Measurements from ENCODE around the gene ROGDI.
A peak's percentile ranks its signal among the peaks of the same experiment; 100 is the strongest.

The ROGDI gene

DNA sequence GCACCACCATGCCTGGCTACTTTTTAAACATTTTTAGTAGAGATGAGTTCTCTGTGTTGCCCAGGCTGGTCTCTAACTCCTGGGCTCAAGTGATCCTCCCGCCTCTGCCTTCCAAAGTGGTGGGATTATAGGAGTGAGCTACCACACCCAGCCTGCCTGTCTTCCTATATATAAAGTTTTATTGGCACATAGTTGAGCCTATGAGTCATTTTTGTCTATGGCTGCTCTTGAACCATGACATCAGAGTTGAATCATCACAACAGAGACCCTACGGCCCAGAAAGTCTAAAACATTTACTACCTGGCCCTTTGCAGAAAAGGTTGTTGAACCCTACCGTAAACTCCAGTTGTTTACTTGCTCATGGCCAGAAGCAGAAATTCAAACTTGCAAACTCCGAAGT lies 22.2 kb downstream of the ROGDI start (continued):
- TF ChIP-seq ZNF654 (tag by site-specific recombination; IDR thresholded peaks at IDR 0.05; ENCODE audit: low read depth) (no peak), KLF10 (tag by site-specific recombination; IDR thresholded peaks at IDR 0.05) (0 out of 2 replicates have a peak, but pooled peaks have one; percentile 46), ZNF707 (tag by site-specific recombination; IDR thresholded peaks at IDR 0.05) (no peak), GLIS1 (tag by site-specific recombination; IDR thresholded peaks at IDR 0.05) (no peak), EGR2 (tag by site-specific recombination; IDR thresholded peaks at IDR 0.05; ENCODE audit: low read depth) (peak; percentile 27; the same call in 1 of the 2 replicates), ZNF76 (tag by site-specific recombination; IDR thresholded peaks at IDR 0.05; ENCODE audit: borderline replicate concordance, low read depth) (0 out of 2 replicates have a peak, but pooled peaks have one; percentile 40), INSM2 (tag by site-specific recombination; IDR thresholded peaks at IDR 0.05) (peak; percentile 29; the same call in 1 of the 2 replicates), ZBTB44 (tag by site-specific recombination; IDR thresholded peaks at IDR 0.05) (no peak), ZFHX2 (tag by site-specific recombination; conservative IDR thresholded peaks at IDR 0.05) (0 out of 2 replicates have a peak, but pooled peaks have one; percentile 17), ZNF169 (tag by site-specific recombination; IDR thresholded peaks at IDR 0.05) (no peak), ZNF391 (tag by site-specific recombination; IDR thresholded peaks at IDR 0.05; ENCODE audit: borderline replicate concordance, low read depth) (no peak), ZNF302 (tag by site-specific recombination; IDR thresholded peaks at IDR 0.05; ENCODE audit: low read depth) (no peak), ZNF280D (tag by site-specific recombination; IDR thresholded peaks at IDR 0.05) (no peak), ZNF140 (tag by site-specific recombination; IDR thresholded peaks at IDR 0.05) (no peak), ZNF558 (tag by site-specific recombination; IDR thresholded peaks at IDR 0.05) (0 out of 2 replicates have a peak, but pooled peaks have one; percentile 53), ZFP41 (tag by site-specific recombination; IDR thresholded peaks at IDR 0.05; ENCODE audit: borderline replicate concordance) (no peak), ZNF23 (tag by site-specific recombination; IDR thresholded peaks at IDR 0.05; ENCODE audit: borderline replicate concordance) (no peak), BCL11B (tag by site-specific recombination; IDR thresholded peaks at IDR 0.05; ENCODE audit: low read depth) (no peak), ZBTB7A (tag by site-specific recombination; IDR thresholded peaks at IDR 0.05; ENCODE audit: low read depth) (no peak), ZNF768 (tag by site-specific recombination; IDR thresholded peaks at IDR 0.05) (no peak), ZNF223 (tag by site-specific recombination; IDR thresholded peaks at IDR 0.05) (no peak), ZNF473 (tag by site-specific recombination; IDR thresholded peaks at IDR 0.05) (no peak)
- TF ChIP-seq, protein P1, sequence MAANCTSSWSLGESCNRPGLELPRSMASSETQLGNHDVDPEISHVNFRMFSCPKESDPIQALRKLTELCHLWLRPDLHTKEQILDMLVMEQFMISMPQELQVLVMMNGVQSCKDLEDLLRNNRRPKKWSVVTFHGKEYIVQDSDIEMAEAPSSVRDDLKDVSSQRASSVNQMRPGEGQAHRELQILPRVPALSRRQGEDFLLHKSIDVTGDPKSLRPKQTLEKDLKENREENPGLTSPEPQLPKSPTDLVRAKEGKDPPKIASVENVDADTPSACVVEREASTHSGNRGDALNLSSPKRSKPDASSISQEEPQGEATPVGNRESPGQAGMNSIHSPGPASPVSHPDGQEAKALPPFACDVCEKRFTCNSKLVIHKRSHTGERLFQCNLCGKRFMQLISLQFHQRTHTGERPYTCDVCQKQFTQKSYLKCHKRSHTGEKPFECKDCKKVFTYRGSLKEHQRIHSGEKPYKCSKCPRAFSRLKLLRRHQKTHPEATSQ (tag by site-specific recombination; IDR thresholded peaks at IDR 0.05): no peak
- TF ChIP-seq, protein P2, sequence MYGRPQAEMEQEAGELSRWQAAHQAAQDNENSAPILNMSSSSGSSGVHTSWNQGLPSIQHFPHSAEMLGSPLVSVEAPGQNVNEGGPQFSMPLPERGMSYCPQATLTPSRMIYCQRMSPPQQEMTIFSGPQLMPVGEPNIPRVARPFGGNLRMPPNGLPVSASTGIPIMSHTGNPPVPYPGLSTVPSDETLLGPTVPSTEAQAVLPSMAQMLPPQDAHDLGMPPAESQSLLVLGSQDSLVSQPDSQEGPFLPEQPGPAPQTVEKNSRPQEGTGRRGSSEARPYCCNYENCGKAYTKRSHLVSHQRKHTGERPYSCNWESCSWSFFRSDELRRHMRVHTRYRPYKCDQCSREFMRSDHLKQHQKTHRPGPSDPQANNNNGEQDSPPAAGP (tag by site-specific recombination; IDR thresholded peaks at IDR 0.05): peak; percentile 87
- TF ChIP-seq, protein P3, sequence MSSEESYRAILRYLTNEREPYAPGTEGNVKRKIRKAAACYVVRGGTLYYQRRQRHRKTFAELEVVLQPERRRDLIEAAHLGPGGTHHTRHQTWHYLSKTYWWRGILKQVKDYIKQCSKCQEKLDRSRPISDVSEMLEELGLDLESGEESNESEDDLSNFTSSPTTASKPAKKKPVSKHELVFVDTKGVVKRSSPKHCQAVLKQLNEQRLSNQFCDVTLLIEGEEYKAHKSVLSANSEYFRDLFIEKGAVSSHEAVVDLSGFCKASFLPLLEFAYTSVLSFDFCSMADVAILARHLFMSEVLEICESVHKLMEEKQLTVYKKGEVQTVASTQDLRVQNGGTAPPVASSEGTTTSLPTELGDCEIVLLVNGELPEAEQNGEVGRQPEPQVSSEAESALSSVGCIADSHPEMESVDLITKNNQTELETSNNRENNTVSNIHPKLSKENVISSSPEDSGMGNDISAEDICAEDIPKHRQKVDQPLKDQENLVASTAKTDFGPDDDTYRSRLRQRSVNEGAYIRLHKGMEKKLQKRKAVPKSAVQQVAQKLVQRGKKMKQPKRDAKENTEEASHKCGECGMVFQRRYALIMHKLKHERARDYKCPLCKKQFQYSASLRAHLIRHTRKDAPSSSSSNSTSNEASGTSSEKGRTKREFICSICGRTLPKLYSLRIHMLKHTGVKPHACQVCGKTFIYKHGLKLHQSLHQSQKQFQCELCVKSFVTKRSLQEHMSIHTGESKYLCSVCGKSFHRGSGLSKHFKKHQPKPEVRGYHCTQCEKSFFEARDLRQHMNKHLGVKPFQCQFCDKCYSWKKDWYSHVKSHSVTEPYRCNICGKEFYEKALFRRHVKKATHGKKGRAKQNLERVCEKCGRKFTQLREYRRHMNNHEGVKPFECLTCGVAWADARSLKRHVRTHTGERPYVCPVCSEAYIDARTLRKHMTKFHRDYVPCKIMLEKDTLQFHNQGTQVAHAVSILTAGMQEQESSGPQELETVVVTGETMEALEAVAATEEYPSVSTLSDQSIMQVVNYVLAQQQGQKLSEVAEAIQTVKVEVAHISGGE (tag by site-specific recombination; conservative IDR thresholded peaks at IDR 0.05; ENCODE audit: low read depth): no peak
- TF ChIP-seq, protein P4, sequence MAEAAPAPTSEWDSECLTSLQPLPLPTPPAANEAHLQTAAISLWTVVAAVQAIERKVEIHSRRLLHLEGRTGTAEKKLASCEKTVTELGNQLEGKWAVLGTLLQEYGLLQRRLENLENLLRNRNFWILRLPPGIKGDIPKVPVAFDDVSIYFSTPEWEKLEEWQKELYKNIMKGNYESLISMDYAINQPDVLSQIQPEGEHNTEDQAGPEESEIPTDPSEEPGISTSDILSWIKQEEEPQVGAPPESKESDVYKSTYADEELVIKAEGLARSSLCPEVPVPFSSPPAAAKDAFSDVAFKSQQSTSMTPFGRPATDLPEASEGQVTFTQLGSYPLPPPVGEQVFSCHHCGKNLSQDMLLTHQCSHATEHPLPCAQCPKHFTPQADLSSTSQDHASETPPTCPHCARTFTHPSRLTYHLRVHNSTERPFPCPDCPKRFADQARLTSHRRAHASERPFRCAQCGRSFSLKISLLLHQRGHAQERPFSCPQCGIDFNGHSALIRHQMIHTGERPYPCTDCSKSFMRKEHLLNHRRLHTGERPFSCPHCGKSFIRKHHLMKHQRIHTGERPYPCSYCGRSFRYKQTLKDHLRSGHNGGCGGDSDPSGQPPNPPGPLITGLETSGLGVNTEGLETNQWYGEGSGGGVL (tag by site-specific recombination; IDR thresholded peaks at IDR 0.05): 0 out of 2 replicates have a peak, but pooled peaks have one; percentile 17

Data from HEK293 (cell line).